ENCODE data around the gene COG6. TPM values are rescaled to one million over a fixed set of nuclear protein-coding genes. Genes with fewer than 3 reads are reported as not detected.

The COG6 gene
- total RNA-seq, 4 donors from 2014 or later, result 16.8 to 24.3 (median 20.5) TPM

DNA sequence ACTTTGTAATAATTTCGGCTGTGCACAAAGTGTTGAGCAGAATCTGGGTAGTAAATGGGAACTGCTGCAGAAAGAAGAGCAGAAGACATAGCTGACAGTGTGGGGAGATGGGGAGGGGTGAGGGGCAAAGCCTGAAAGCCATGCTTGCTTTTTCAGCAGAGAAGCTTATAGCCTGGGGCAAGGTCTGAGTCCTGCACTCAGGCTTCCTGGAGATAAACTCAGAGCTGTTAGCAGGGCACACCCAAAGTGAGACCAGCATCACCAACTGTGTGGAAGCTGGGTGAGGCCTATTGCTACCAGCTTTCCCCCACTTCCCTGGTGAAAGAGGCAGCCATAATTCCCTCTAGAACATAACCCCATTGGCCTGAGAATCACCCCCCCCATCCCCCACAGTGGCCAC, 36.9 kb upstream of the COG6 start:
- DNase-seq (ENCODE audit: low spot score in 2 of 2), result no peak
- no peak overlapping the region for H3K4me3 ChIP-seq (ENCODE audit: low read depth, poor library complexity, severe bottlenecking)
- WGBS, 2 donors, result 40 to 71% methylated on average over 1 of the region's 1 CpG
- no peak for TF ChIP-seq POLR2A (IDR thresholded peaks at IDR 0.05)
- TF ChIP-seq, protein P1, sequence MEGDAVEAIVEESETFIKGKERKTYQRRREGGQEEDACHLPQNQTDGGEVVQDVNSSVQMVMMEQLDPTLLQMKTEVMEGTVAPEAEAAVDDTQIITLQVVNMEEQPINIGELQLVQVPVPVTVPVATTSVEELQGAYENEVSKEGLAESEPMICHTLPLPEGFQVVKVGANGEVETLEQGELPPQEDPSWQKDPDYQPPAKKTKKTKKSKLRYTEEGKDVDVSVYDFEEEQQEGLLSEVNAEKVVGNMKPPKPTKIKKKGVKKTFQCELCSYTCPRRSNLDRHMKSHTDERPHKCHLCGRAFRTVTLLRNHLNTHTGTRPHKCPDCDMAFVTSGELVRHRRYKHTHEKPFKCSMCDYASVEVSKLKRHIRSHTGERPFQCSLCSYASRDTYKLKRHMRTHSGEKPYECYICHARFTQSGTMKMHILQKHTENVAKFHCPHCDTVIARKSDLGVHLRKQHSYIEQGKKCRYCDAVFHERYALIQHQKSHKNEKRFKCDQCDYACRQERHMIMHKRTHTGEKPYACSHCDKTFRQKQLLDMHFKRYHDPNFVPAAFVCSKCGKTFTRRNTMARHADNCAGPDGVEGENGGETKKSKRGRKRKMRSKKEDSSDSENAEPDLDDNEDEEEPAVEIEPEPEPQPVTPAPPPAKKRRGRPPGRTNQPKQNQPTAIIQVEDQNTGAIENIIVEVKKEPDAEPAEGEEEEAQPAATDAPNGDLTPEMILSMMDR (IDR thresholded peaks at IDR 0.05), result no peak
- intact Hi-C loops (cut with DNase I; ENCODE audit: low total_unique reads), result loop anchor here (10.0 kb wide), 1 partner anchor 344 kb away; no protein-coding TSS in a partner anchor

DNA sequence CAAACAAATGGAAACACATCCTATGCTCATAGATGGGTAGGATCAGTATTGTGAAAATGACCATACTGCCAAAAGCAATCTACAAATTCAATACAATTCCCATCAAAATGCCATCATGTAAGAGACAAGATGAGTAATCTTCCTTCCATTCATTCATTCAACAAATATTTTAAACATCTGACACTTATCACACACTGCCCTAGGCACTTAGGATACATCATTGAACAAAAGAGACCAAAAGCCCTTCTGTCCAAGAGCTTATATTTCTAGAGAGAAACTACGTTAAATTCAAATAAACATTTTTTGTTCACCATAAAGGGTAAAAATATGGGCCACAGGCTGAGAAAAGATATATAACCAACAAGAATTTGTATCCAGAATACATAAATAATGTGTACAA, 32.0 kb upstream of the COG6 start:
- TF ChIP-seq POLR2A (IDR thresholded peaks at IDR 0.05), result no peak
- TF ChIP-seq, protein P1 (IDR thresholded peaks at IDR 0.05), result no peak
- H3K4me3 ChIP-seq (ENCODE audit: low read depth, poor library complexity, severe bottlenecking), result no peak overlapping the region
- 80 to 91% methylated on average over 1 of the region's 1 CpG for WGBS, 2 donors
- DNase-seq (ENCODE audit: low spot score in 2 of 2), result no peak
- intact Hi-C loops (cut with DNase I; ENCODE audit: low total_unique reads), result no loop called here

DNA sequence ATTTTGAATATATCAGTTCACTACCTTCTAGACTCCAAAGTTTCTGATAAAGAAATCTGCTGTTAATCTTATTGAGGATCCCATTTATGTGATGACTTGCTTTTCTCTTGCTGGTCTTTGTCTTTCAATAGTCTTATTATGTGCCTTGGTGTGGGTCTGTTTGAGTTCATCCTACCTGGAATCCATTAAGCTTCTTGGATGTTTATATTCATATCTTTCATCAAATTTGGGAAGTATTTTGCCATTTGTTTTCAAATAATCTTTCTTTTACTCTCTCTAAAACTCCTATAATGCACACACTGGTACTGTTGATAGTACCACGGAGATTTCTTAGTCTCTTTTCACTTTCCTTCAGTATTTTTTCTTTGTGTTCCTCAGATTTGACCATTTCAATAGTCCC, 24.2 kb upstream of the COG6 start:
- intact Hi-C loops (cut with DNase I; ENCODE audit: low total_unique reads), result no loop called here

DNA sequence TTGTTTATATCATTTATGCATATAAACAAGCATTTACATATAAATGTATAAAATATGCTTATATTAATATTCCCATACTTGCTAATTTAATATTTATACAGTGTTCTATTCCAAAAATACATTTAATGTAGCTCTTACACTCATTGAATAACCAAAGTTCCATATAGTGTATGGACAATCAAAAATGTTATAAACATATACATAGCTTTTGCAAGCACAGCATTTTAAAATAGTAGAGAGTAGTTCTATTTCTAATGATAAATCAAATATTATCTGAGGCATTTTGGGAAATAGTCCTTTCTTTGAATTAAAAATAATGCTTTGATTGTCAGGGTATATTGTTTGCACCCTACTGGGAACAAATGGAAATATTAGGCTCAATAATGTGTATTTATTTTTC, 22.5 kb upstream of the COG6 start:
- H3K4me3 ChIP-seq (ENCODE audit: low read depth, poor library complexity, severe bottlenecking), result no peak overlapping the region
- intact Hi-C loops (cut with DNase I; ENCODE audit: low total_unique reads), result no loop called here
- TF ChIP-seq, protein P1 (IDR thresholded peaks at IDR 0.05), result no peak
- no peak for TF ChIP-seq POLR2A (IDR thresholded peaks at IDR 0.05)
- DNase-seq (ENCODE audit: low spot score in 2 of 2), result no peak

More for the DNA sequence above, 24.2 kb upstream of the COG6 start:
- TF ChIP-seq, protein P1 (IDR thresholded peaks at IDR 0.05), result no peak
- TF ChIP-seq POLR2A (IDR thresholded peaks at IDR 0.05), result no peak
- DNase-seq (ENCODE audit: low spot score in 2 of 2), result no peak
- no peak overlapping the region for H3K4me3 ChIP-seq (ENCODE audit: low read depth, poor library complexity, severe bottlenecking)
- WGBS, 2 donors, result 72 to 88% methylated on average over 1 of the region's 1 CpG

DNA sequence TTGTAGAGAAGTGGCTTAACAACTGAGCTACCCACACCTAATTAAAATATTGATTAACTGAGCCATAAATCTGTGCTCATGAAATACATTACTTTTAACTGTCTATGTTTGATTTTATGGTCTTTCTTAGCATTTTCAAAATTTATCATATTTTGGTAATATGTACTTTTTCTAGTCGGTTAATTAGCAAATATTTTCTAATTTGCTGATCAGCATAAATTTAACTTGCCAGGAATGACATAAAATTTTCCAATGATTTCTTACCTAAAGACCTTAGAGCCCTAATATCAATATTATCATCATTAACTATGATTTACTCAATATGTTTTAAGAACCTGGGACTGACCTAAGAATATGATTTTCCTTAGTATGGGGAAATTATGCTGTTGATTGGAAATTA, 19.9 kb upstream of the COG6 start:
- no peak for DNase-seq (ENCODE audit: low spot score in 2 of 2)
- intact Hi-C loops (cut with DNase I; ENCODE audit: low total_unique reads), result no loop called here
- WGBS, 2 donors, result 88 to 93% methylated on average over 1 of the region's 1 CpG
- H3K4me3 ChIP-seq (ENCODE audit: low read depth, poor library complexity, severe bottlenecking), result no peak overlapping the region
- TF ChIP-seq, protein P1 (IDR thresholded peaks at IDR 0.05), result no peak

DNA sequence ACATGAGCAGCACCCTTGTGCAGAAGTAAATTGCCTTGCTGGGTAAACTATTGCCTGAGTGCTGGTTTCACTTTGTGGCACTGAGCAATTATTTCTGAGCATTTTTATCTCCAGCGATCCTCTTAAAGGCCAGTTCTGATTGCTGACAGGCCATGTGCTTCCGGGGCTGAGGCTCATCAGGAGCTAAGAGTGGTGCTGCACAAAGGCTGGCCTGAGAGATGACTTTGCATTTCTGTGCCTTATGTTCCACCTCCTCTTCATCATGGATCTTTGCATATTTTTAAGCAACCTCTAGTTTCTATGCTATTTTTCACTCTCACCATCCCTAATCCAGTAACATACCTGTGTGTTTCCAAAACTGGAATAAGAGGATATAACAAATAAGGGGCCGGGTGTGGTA, 17.6 kb upstream of the COG6 start:
- H3K4me3 ChIP-seq (ENCODE audit: low read depth, poor library complexity, severe bottlenecking), result no peak overlapping the region
- TF ChIP-seq, protein P1 (IDR thresholded peaks at IDR 0.05), result no peak
- no peak for TF ChIP-seq POLR2A (IDR thresholded peaks at IDR 0.05)
- 75 to 88% methylated on average over 3 of the region's 3 CpGs for WGBS, 2 donors
- intact Hi-C loops (cut with DNase I; ENCODE audit: low total_unique reads), result no loop called here
- no peak for DNase-seq (ENCODE audit: low spot score in 2 of 2)
